Dermis microvascular lymphatic vessel endothelial cell (primary cell): ENCODE data around the gene PSMB8. TPM values are rescaled to one million over a fixed set of nuclear protein-coding genes. Genes with fewer than 3 reads are reported as not detected.

Source experiments
- DNase-seq, 2 donors: peaks; one replicate each; pipeline versions ENCODE4 v3.0.0 to v3.0.0-alpha.2; 2010; ENCODE audit warnings: low read depth in 2 of 2
- total RNA-seq: library from RNA; depleted of rRNA; stranded (reverse); fragments of >200 nt; gene quantifications from 2 replicates; pipeline ENCODE4 v1.2.1, GENCODE V29; 2014

PSMB8 gene
- total RNA-seq, 1 donor from 2014 or later: 57.3 TPM

- DNase-seq: no peak
Measured at GRCh38 chr6:32857156-32857891, 13.5 kb upstream of the PSMB8 start.

GRCh38 chr6:32855467-32856174 lies 11.8 kb upstream of the PSMB8 start:
- DNase-seq: no peak

DNA sequence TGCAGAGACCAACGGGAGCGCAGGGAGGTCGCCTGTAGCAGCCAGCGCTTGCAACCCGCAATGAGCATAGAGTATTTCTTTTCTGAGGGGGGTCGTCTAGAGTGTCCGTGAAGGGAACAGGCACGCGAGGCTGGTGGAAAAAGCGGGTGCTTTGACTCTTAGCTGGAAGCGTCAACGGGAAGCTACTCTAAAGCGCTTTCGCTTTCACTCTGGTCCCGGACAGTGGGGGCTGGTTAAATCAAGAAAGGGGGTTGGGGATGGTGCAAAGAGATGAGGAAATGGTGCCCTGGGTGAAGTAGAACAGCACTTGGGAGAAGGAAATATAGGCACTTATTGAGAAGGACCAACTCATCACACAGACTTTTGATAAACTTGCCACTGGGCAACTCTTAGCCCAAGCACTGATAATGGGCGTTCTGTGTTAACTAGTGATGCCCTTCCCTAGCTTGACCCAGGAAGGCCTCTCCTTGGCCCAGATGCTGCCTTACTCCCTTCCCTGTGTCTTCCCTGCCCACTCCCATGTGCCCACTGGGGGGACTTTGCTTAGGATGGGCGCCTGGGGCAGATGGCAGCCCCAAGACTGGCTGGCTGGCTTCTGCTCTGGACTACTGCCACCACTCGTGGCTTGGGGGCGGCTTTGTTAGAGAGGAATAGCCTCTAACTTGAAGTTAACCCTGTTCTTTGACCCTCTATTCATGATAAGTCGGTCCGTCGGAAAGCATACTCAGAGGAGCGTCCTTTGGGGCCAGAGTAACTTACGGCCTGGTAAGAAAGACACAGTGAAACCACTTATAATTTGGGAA lies 10.7 kb upstream of the PSMB8 start:
- DNase-seq: peak in 1 of 2 donors; percentile 22

GRCh38 chr6:32853541-32854375 lies 9.9 kb upstream of the PSMB8 start, which contains the start of the genes PSMB9 and TAP1:
Gene PSMB9, plus strand, starts transcription at chr6:32854192. Its CDS starts 38 bp downstream, at chr6:32854230.
Gene TAP1, minus strand, starts transcription at chr6:32853704. Its CDS starts 68 bp downstream, at chr6:32853636.
- DNase-seq: peak; percentile 83 to 94

DNA sequence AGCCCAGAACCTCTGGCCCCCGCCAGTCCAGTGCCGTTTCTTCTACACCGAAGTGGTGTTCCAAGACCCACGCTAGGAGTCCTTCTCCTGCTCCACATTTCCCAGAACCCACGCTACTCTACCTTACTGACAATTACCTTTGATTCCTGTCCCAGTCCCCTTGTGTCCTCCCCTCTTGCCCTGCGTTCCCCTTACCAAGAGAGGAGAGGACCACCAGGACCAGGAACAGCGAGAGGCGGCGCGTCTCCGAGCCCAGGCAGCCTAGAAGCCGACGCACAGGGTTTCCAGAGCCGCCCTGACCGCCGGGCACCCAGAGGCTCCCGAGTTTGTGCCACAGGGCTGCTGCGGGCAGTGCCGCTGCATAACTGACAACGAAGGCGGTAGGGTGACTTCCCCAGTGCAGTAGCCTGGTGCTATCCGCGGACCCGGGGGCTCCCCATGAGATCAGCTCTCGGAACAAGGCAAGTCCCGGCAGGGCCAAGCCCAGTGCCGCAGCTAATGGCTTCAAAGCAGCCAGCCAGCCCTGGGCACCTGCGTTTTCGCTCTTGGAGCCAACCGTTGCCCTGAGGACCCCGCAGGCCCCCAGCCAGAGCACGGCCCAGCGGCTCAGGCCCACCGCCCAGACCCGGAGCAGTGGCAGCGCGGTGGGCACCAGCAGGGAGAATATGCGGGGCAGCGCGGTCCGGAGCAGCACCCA lies 9.1 kb upstream of the PSMB8 start:
- peak in 1 of 2 donors; percentile 50 for DNase-seq

DNA sequence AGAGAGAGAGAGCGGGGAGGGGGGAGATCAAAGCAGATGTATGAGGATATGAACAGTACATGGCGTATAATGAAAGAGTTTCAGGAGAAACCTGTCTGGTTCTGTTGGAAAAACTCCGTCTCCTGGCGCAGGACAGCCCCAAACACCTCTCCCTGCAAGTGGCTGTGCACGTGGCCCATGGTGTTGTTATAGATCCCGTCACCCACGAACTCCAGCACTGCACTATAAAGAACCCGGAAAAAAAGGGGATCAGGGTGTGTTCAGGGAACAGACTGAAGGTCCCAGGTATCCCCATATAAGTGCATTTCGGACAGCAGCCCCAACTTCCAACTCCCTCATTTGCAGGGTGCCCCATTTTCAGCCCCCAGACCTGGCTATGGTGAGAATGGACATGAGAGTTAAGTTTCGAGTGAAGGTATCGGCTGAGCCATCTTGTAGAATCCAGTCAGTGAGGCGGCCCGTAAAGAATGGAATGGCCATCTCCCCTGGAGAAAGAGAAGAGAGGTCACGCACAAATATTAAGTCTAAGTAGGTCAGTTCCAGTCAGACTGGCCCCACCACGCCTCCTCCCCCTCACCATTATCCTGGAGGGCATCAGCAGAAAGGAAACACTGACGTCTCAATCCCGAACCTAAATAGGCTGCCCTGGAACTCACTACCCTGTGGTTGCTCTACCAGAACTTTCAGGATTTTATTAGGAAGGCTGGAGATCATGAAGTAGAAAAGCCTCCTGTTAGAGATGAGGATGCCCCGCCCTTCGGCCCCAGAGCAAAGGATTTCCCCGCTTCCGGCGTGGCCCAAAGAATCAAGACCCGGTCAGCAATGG lies 8.4 kb upstream of the PSMB8 start:
- no peak for DNase-seq

DNA sequence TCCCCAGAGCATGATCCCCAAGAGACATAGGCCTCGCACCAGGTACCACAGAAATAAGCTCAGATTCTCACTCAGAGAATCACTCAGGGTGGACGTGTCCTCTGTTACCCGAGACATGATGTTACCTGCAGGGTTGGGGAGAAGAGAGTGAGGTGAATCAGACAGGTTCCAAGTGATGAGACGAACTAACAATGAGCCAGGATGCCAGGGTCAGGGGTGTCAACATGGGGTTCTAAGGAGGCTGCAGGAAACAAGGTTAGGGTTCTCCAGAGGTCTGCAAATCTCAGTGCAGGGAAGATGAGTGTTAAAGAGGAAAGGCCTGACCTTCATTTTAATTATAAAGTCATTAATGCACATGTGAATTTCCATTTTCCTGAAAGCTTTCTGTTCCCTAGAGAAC lies 7.2 kb upstream of the PSMB8 start:
- no peak for DNase-seq

GRCh38 chr6:32849126-32849525 lies 5.3 kb upstream of the PSMB8 start:
- no peak for DNase-seq

DNA sequence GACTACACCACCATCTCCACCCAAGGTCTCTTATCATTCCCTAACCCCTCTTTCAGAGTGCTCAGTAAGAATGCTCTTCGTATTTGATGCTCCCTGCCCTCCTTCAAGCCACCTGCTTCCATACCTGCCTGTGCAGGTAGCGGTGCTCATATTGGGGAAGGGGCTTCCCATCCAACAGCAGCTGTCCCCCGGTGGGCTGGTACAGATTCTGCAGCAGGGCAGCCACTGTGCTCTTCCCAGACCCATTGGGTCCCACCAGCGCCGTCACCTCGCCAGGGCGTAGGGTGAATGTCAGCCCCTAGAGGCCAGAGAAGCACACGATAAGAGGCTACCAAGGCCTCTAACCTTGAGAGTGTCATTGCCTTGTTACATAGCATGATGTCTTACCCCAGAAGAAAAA lies 3.9 kb upstream of the PSMB8 start:
- no peak for DNase-seq

- DNase-seq: no peak
Measured at GRCh38 chr6:32847004-32847403, 3.2 kb upstream of the PSMB8 start.

- no peak for DNase-seq
Measured at GRCh38 chr6:32845384-32845884, 1.6 kb upstream of the PSMB8 start.

GRCh38 chr6:32844839-32845383 lies 1.1 kb upstream of the PSMB8 start:
- DNase-seq: no peak

- no peak for DNase-seq
Measured at GRCh38 chr6:32843331-32843978, 392 bp downstream of the PSMB8 start.

DNA sequence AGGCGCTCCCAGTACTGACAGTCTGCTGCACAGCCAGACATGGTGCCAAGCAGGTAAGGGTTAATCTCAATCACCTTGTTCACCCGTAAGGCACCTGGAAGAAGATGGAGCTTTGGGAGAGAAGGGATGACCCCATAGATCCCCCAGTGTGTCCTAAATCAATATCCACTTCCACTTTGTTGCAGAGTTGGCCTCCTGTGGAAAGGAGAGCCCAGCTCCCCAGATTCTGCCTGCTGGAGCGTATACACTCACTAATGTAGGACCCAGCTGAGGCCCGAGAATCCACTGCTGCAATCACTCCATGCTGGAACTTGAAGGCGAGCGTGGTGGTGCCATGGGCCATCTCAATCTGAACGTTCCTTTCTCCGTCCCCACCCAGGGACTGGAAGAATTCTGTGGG lies 1.2 kb downstream of the PSMB8 start:
- no peak for DNase-seq

DNA sequence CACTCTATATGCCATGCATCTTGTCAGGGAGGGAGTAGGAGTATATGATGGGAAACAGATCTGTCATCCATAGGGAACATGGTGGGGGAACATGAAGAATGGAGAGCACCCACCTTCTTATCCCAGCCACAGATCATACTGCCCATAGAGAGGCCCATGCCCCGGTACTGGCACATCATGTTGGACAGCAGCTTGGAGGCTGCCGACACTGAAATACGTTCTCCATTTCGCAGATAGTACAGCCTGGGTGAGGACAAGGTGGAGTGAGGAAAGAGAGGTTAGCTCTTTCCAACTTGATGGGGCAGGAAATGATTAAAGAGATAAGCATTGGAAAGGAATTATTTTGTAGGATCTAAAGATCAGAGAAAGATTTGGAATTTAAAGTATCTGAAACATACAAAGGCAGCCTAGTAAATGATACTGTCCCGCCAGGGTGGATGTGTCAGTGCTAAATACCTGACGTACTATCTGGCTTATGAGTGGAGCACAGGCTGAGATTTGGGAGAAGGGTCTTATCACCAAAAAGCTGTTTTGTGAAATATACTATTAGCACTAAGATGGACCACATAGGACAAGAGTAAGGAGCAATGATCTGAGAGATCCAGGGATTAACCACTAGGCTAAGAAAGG lies 1.7 kb downstream of the PSMB8 start:
- no peak for DNase-seq

DNA sequence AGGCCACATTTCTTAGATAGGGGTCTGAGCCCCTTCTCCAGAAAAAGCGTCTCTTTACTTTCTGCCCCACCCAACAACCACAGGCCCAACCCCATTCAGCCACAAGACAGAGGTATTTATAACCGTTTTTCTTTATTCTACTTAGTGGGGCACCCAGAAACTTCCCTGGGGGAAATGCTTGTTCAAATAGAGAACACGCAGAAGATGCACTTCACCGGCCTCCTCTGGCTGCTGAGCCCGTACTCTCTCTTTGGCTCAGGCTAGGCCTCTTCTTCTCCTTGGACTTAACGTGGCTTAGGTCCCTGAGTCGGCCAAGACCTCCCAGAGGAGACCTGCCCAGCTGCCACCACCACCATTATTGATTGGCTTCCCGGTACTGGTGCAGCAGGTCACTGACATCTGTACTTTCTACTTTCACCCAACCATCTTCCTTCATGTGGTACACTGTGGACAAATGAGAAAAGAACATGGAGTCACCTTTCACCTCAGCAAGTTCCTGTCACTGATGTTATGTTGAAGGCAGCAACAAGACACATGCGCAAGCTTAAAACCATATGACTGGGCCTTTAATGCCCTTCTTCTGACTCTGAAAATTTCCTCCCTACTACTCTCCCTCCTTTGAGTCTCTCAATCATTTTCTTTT lies 3.1 kb downstream of the PSMB8 start:
- no peak for DNase-seq

GRCh38 chr6:32839356-32839755 lies 4.5 kb downstream of the PSMB8 start:
- no peak for DNase-seq
